Effector memory CD4-positive, alpha-beta T cell (primary cell): Measurements from ENCODE around the gene RIPOR3.
"Not testable (repeated sequence)": the region's sequence is repeated elsewhere in the genome, so short reads cannot be mapped to it uniquely, and the experiment has no call there.

Source experiments
- DNase-seq, 3 donors: peaks; one replicate each; pipeline ENCODE4 v3.0.0-alpha.2; 2020
- H3K27ac ChIP-seq: 2 replicates; pipeline ENCODE4 v1.7.0; 2013; ENCODE audit warnings: mild to moderate bottlenecking, low read length, moderate library complexity; ENCODE audit not compliant: insufficient read depth, poor library complexity, severe bottlenecking
- H3K27me3 ChIP-seq: replicated peaks from 2 replicates; pipeline ENCODE4 v1.7.0; 2013; ENCODE audit warnings: mild to moderate bottlenecking, low read length; ENCODE audit not compliant: insufficient read depth, control insufficient read depth, poor library complexity, severe bottlenecking
- H3K36me3 ChIP-seq: 2 replicates; pipeline ENCODE4 v1.7.0; 2013; ENCODE audit warnings: mild to moderate bottlenecking, low read length, moderate library complexity; ENCODE audit not compliant: control insufficient read depth, insufficient read depth
- H3K4me1 ChIP-seq: 2 replicates; pipeline ENCODE4 v1.7.0; 2013; ENCODE audit warnings: low read length, mild to moderate bottlenecking; ENCODE audit not compliant: control insufficient read depth, insufficient read depth, poor library complexity, severe bottlenecking
- H3K4me3 ChIP-seq: 2 replicates; pipeline ENCODE4 v1.7.0; 2013; ENCODE audit warnings: low read length, low read depth, mild to moderate bottlenecking; ENCODE audit not compliant: insufficient read depth, poor library complexity, severe bottlenecking
- H3K9me3 ChIP-seq: 2 replicates; pipeline ENCODE4 v1.7.0; 2013; ENCODE audit warnings: mild to moderate bottlenecking, low read length, moderate library complexity; ENCODE audit not compliant: control insufficient read depth

Gene RIPOR3

DNA sequence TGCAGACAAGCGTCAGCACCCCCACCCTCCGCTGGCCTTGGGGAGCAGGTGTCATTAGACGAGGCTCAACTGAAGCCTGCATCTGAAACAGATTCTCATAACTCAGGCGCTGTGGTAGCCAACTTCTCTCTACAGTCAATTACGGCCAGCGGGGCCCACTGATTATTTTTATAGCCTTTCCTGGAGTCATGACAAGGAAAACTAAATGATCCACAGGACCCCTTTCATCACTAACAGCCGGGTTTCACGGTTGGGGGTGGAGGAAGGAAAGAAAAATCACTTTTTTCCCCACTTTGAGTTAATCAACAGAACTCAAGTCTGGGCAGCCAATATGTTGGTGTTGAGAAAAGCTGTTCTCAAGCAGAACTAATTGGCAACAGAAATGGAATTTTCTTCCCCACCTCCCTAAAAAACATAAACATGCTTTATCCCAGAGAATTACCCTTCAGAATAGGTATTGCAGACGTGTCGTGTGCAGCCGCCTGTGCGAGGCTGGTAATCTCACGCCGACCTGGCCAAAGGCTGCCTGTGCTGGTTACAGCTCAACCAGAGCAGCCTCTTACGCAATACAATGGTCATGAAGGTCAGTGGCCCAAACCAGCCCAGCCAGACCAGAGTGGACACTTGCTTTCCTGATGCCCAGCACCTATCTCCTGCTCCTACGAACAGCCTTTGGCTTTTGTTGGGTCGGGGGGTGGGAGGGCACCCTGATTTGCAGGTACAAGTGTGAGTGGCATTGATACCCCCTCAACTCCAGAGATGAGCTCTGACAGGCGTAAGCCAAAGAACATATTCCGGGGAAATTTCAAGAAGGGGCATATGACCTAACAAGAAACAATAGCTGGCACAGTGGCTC lies 11.0 kb downstream of the RIPOR3 start:
- Histone ChIP-seq H3K36me3 (no peaks in the 10 kb centered on the region), H3K4me3 (no peak overlapping the region), H3K27ac (no peak overlapping the region), H3K9me3 (no peaks in the 10 kb centered on the region), H3K27me3 (no peaks in the 10 kb centered on the region), H3K4me1 (no peaks in the 10 kb centered on the region)
- no peak for DNase-seq

DNA sequence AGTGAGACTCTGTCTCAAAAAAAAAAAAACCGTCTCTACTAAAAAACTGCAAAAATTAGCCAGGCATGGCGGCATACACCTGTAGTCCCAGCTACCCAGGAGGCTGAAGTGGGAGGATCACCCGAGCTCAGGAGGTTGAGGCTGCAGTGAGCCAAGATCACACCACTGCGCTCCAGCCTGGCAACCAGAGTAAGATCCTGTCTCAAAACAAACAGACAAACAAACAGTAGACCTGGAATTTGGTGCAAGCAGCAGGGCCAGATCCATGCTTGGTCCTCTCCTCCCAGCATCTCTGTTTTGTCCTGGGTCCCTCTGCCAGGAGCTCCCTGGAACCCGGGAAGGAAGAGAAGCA lies 11.6 kb downstream of the RIPOR3 start:
- H3K27me3 ChIP-seq: no peaks in the 10 kb centered on the region

DNA sequence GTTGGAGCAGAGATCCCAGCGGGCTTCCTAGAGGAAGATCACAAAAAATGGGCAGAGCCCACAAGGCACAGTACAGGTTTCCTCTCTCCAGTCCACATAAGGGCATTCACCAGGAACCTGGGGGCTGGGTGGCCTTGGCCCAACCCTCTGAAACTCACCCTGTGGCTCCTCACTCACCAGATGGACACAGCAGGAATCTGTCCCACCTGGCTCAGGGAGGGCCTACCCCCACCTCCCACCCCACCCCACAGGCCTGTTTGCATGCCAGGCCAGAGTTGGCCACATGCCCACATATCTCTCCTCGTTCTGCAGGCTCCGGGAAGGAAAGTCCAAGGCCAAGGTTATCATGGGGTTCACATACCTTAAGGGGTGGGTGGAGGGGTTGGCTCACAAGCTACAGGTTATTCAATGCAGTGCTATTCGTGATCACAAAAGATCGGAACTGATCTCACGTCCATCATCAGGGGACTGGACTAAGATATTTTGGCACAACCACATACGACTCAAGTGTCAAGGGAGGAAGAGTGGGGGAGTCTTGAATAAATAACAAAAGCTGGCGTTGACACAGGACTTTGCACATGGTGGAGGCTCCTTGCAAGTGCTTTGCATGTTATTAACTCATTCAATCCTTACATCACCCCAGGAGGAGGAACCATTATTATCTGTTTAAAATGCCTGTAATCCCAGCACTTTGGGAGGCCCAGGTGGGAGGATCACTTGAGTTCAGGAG lies 13.0 kb downstream of the RIPOR3 start:
- no peak overlapping the region for H3K4me3 ChIP-seq
- no peak for DNase-seq
- no peaks in the 10 kb centered on the region for H3K9me3 ChIP-seq
- no peaks in the 10 kb centered on the region for H3K4me1 ChIP-seq
- H3K27me3 ChIP-seq: no peaks in the 10 kb centered on the region
- H3K36me3 ChIP-seq: no peaks in the 10 kb centered on the region
- no peak overlapping the region for H3K27ac ChIP-seq

More for the DNA sequence above, 11.6 kb downstream of the RIPOR3 start:
- H3K4me3 ChIP-seq: no peak overlapping the region
- no peaks in the 10 kb centered on the region for H3K36me3 ChIP-seq
- H3K27ac ChIP-seq: no peak overlapping the region
- H3K9me3 ChIP-seq: no peaks in the 10 kb centered on the region
- DNase-seq: no peak
- H3K4me1 ChIP-seq: no peaks in the 10 kb centered on the region

DNA sequence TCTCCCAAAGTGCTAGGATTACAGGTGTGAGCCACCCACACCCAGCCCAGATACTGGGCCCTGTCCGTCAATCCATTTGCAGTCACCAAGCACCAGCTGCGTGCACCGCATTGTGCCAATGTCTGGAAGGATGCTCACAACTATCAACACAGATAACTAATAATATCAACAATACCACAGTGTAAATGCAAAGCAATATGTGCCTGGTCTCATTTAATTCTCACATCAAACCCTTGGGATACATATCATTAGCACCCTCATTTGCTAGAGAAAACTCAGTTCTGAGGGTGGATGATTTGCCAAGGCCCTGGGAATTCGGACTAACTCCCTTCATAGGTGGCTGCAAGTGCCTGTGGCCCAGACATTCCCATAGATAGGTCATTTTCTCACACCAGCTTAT lies 14.5 kb downstream of the RIPOR3 start:
- no peaks in the 10 kb centered on the region for H3K36me3 ChIP-seq
- H3K27ac ChIP-seq: no peak overlapping the region
- no peaks in the 10 kb centered on the region for H3K4me1 ChIP-seq
- H3K27me3 ChIP-seq: no peaks in the 10 kb centered on the region
- no peaks in the 10 kb centered on the region for H3K9me3 ChIP-seq
- H3K4me3 ChIP-seq: no peak overlapping the region
- no peak for DNase-seq

DNA sequence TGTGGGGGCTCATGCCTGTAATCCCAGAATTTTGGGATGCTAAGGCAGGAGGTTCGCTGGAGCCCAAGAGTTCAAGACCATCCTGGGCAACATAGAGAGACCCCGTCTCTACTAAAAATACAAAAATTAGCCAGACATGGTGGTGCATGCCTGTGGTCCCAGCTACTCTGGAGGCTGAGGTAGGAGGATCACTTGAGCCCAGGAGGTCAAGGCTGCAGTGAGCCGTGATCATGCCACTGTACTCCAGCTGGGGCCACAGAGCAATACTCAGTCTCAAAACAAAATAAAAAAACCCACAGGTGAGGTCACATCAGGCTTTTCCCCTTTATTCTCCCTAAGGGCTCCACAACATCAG lies 15.0 kb downstream of the RIPOR3 start:
- DNase-seq, H3K4me3 ChIP-seq, H3K27me3 ChIP-seq, H3K4me1 ChIP-seq, H3K27ac ChIP-seq, H3K9me3 ChIP-seq, H3K36me3 ChIP-seq: not testable (repeated sequence)

DNA sequence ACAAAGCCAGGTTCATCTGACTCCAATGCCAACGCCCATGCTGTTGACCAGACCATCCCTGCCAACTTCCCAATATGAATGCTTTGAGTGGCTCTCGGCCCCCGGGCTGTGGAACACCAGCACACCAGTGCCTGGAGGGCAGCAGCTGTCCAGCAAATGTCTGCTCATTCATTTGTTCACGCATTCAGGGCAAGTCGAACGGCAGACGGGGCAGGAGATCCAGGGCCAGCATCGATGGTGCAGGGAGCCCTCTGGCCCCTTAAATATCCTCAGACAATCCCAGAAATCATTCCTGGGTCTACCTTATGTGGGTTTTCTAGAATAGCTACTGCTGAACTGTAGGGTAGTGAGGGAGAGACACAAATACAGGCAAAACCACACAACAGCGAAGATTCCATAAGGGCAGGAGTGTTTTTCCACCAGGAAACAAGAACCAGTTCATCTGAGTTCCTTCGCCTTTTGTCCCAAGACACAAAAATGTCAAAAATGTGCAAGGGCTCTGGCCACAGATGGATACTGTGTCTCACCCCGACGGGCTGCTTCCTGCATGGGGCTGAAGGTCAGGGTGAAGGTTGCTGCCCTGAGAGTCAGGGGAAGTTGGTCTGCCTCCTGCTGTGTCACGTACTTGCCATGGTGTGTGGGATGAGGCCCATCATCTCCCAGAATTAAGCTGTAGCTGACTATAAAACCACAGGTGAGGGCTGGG lies 15.5 kb downstream of the RIPOR3 start:
- Histone ChIP-seq H3K4me1 (no peaks in the 10 kb centered on the region), H3K27me3 (no peaks in the 10 kb centered on the region), H3K9me3 (no peaks in the 10 kb centered on the region), H3K36me3 (no peaks in the 10 kb centered on the region), H3K27ac (no peak overlapping the region), H3K4me3 (no peak overlapping the region)
- DNase-seq: no peak

DNA sequence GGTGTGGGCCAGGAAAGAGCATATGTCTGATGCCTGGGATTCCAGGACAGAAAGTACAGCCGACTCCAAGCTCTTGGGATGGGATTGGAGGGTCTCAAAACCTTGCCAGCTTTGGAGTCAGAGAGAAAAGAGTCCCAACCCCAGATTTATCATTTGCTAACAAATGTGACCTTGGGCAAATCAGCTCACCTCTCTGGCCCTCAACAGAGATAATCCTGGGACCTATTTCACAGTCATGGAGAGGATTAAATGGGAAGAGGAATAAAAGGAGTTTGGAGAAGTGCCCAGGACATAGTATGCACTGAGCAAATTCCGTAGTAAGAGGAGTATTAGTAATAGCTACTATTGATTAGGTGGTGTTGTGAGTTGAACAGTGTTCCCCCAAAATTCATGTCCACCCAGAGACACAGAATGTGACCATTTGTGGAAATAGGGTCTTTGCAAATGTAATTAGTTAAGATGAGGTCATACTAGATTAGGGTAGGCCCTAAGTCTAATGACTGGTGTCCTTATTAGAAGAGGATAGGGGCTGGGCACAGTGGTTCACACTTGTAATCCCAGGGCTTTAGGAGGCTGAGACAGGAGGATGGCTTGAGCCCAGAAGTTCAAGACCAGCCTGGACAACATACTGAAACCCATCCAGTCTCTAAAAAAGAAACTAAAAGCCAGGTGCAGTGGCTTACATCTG lies 17.1 kb downstream of the RIPOR3 start:
- Histone ChIP-seq H3K4me1 (no peaks in the 10 kb centered on the region), H3K36me3 (no peaks in the 10 kb centered on the region), H3K27me3 (no peaks in the 10 kb centered on the region), H3K4me3 (no peak overlapping the region), H3K9me3 (no peaks in the 10 kb centered on the region), H3K27ac (no peak overlapping the region)
- no peak for DNase-seq

DNA sequence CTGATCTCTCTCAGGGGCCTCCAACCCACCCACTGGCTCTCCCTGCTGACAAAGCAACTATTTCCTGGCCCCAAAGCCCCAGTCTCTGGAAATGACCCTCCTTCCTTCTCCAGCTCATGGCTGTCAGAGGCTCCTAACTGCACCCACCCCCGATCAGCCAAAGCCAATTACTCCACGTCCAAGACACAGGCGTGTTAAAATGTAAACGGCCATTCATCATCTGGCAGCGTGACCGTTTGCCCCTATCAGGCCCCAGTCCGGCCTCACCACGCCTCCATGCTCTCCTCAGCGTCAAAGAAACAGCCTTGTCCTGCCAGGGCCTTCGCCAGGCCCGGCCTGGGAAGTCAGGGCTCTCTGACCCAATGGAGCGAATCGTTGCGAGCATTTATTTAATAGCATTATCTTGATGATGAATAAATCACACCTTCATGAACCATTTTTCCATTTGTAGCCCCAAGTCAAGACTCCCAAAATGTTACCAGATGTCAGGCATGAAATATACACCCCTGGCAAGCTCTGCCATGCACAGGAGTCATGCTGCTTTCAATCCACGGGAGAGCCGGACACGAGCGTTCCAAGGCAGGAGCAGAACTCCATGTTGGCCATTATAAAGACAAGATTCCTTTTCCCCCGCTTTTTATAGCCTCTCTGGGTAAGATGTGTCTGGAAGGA lies 17.7 kb downstream of the RIPOR3 start:
- Histone ChIP-seq H3K27me3 (no peaks in the 10 kb centered on the region), H3K4me1 (no peaks in the 10 kb centered on the region), H3K9me3 (no peaks in the 10 kb centered on the region), H3K27ac (no peak overlapping the region), H3K4me3 (no peak overlapping the region), H3K36me3 (no peaks in the 10 kb centered on the region)
- DNase-seq: no peak

DNA sequence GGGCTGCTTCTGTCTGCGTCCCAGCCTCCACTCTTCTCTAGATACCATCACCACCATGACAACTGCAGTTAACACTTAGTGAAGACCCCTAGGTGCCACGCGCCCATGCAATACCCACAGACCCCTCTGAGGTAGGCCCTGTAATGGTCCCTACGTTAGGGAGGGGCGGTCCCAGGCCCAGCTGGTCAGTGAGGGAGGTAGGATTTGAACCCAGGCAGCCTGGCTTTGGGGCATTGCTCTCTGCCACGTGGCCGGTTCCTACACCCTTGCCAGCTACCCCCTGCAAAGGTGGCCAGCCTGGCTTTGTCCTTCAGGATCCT lies 18.2 kb downstream of the RIPOR3 start:
- DNase-seq: no peak
- H3K27ac ChIP-seq: no peak overlapping the region
- H3K27me3 ChIP-seq: no peaks in the 10 kb centered on the region
- H3K9me3 ChIP-seq: no peaks in the 10 kb centered on the region
- no peaks in the 10 kb centered on the region for H3K36me3 ChIP-seq
- H3K4me1 ChIP-seq: no peaks in the 10 kb centered on the region
- no peak overlapping the region for H3K4me3 ChIP-seq
